ENCODE results near the gene TCF4. TPM values are rescaled to one million over a fixed set of nuclear protein-coding genes. Genes with fewer than 3 reads are reported as not detected.

TCF4 gene
- total and polyA plus RNA-seq, 2 of the 13 experiments (the other 11 are each of a cell fraction or from before 2014, with no cell fraction given): not detected

DNA sequence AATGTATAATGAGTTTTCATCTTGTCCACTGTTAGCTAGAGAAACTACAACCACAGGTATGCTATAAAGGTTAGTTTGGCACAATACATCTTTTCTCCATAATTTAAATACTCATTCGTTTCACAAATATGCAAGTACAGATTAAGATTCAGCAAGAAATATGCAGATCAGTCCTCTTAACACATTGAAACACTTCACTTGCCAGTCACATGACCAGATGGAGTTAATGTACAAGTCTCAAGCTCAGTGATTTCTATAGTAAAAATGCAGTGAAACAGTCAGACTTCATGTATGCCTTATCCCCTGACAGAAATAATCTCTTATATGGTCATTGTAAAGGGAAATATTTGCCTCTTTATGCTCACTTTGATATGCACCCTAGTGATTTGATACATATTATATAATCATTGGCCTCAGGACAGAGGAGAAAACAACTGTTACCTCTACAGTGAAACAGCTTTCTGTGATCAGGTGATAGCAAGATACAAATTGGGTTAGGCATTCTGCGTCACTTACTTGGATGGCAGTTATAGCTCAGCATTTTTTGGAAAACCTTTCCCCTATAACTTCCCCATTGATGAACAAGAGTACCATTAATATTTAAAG, 104.6 kb downstream of the TCF4 start (continued):
- TF ChIP-seq TSC22D2 (CRISPR knock-in tag; IDR thresholded peaks at IDR 0.05; ENCODE audit: borderline replicate concordance) (no peak), ZMAT5 (CRISPR knock-in tag; IDR thresholded peaks at IDR 0.05; ENCODE audit: borderline replicate concordance, low read depth) (no peak), MXD3 (CRISPR knock-in tag; IDR thresholded peaks at IDR 0.05) (no peak), ZNF407 (CRISPR knock-in tag; IDR thresholded peaks at IDR 0.05; ENCODE audit: not compliant biosample characterization) (no peak), ATF7-NPFF (CRISPR knock-in tag; IDR thresholded peaks at IDR 0.05; ENCODE audit: low read depth) (no peak), HMGXB4 (CRISPR knock-in tag; IDR thresholded peaks at IDR 0.05; ENCODE audit: borderline replicate concordance in 1 of 2, low read depth in 1 of 2) (no peak), MNT (IDR thresholded peaks at IDR 0.05) (no peak), NR3C1 (CRISPR knock-in tag; IDR thresholded peaks at IDR 0.05) (no peak), LCORL (IDR thresholded peaks at IDR 0.05) (no peak), LCORL (CRISPR knock-in tag; IDR thresholded peaks at IDR 0.05) (no peak)
- TF ChIP-seq, protein P1, sequence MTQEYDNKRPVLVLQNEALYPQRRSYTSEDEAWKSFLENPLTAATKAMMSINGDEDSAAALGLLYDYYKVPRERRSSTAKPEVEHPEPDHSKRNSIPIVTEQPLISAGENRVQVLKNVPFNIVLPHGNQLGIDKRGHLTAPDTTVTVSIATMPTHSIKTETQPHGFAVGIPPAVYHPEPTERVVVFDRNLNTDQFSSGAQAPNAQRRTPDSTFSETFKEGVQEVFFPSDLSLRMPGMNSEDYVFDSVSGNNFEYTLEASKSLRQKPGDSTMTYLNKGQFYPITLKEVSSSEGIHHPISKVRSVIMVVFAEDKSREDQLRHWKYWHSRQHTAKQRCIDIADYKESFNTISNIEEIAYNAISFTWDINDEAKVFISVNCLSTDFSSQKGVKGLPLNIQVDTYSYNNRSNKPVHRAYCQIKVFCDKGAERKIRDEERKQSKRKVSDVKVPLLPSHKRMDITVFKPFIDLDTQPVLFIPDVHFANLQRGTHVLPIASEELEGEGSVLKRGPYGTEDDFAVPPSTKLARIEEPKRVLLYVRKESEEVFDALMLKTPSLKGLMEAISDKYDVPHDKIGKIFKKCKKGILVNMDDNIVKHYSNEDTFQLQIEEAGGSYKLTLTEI (CRISPR knock-in tag; conservative IDR thresholded peaks at IDR 0.05): no peak
- TF ChIP-seq, protein P2, sequence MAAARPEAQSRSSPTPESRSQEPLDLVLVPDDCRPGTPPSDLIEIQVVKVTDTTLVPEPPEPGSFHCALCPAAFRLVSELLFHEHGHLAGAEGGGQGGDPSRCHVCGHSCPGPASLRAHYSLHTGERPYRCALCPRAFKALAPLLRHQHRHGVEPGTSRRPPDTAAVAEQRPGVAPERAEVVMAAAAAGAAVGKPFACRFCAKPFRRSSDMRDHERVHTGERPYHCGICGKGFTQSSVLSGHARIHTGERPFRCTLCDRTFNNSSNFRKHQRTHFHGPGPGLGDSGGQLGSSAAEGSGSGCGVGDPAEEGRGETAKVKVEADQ (CRISPR knock-in tag; IDR thresholded peaks at IDR 0.05; ENCODE audit: borderline replicate concordance): no peak

Measured in HepG2 (cell line).